Esophagus squamous epithelium (tissue), 4 donors: ENCODE results near the gene DCAF6.

ENCODE experiments used
- CTCF ChIP-seq, 6 experiments: fragments of 450-650 bp in 4 of 6; fragments of 200-600 bp in 2 of 6; sonication (generic) in 2 of 6; IDR thresholded peaks; one replicate each; pipeline ENCODE4 v1.5.1; 2016 to 2019; ENCODE audit warnings: antibody characterized with exemption in 6 of 6, mild to moderate bottlenecking in 4 of 6, moderate library complexity in 4 of 6
- POLR2A ChIP-seq, 4 donors: fragments of 450-650 bp; IDR thresholded peaks; one replicate each; pipeline ENCODE4 v1.6.1; 2017; ENCODE audit warnings: antibody characterized with exemption in 4 of 4, mild to moderate bottlenecking in 4 of 4, moderate library complexity in 3 of 4

- TF ChIP-seq CTCF (IDR thresholded peaks at IDR 0.05): no peak
- no peak for TF ChIP-seq POLR2A (IDR thresholded peaks at IDR 0.05)
These were observed 161.5 kb downstream of the DCAF6 start for GRCh38 chr1:168097921-168098528.
